B cell (primary cell): ENCODE measurements around the gene ARAF. TPM values are rescaled to one million over a fixed set of nuclear protein-coding genes. Genes with fewer than 3 reads are reported as not detected.

ENCODE experiments used
- ATAC-seq: fragments of 200-7000 bp; cut with Tn5 transposase; one replicate; pipeline ENCODE4 v1.10.0; 2021; ENCODE audit warnings: low read depth, mild to moderate bottlenecking, moderate number of reproducible peaks, moderate library complexity
- CTCF ChIA-PET: fragments of 350-600 bp; sonication (Branson Sonifier 250); formaldehyde crosslinking; loops from one replicate; lab custom pipeline; 2021; ENCODE audit warnings: antibody characterized with exemption, inconsistent platforms; lab: Charles Lee
- POLR2A ChIA-PET: fragments of 350-600 bp; sonication (Branson Sonifier 250); formaldehyde crosslinking; loops from one replicate; lab custom pipeline; 2021; ENCODE audit warnings: antibody characterized with exemption; lab: Charles Lee
- DNase-seq: peaks from one replicate; pipeline ENCODE4 v3.0.0; 2013
- H2AFZ ChIP-seq: 2 replicates; pipeline ENCODE4 v1.6.1; 2012; ENCODE audit warnings: mild to moderate bottlenecking, low read depth, low read length; ENCODE audit not compliant: insufficient read depth, poor library complexity, severe bottlenecking
- H3K27ac ChIP-seq, 2 donors: 1 replicate in 1 of 2; 2 replicates in 1 of 2; pipeline ENCODE4 v1.5.1; 2012 to 2013; ENCODE audit warnings: low read length in 2 of 2, mild to moderate bottlenecking in 2 of 2, moderate library complexity in 1 of 2
- H3K27me3 ChIP-seq, 4 experiments: fragments of 200-600 bp in 1 of 4; sonication (generic) in 1 of 4; replicated peaks in 1 of 4; 1 replicate in 2 of 4; 2 replicates in 2 of 4; pipeline versions ENCODE4 v1.6.1 to v1.7.0; 2013 to 2016; ENCODE audit warnings: low read length in 3 of 4, mild to moderate bottlenecking in 2 of 4, mixed read lengths in 1 of 4, moderate library complexity in 1 of 4; ENCODE audit not compliant: insufficient read depth in 4 of 4, control insufficient read depth in 3 of 4; ENCODE audit errors: control extremely low read depth in 1 of 4
- H3K36me3 ChIP-seq, 2 experiments: replicated peaks in 1 of 2; 1 replicate in 1 of 2; 2 replicates in 1 of 2; pipeline versions ENCODE4 v1.6.1 to v1.7.1; 2013; ENCODE audit warnings: low read length in 1 of 2; ENCODE audit not compliant: insufficient read depth in 2 of 2, control insufficient read depth in 1 of 2; ENCODE audit errors: control extremely low read depth in 1 of 2, extremely low read depth in 1 of 2
- H3K4me1 ChIP-seq, 2 donors: fragments of 200-600 bp in 1 of 2; sonication (generic) in 1 of 2; 1 replicate in 1 of 2; 2 replicates in 1 of 2; pipeline versions ENCODE4 v1.5.1 to v1.6.1; 2013 to 2017; ENCODE audit warnings: low read length in 2 of 2; ENCODE audit not compliant: control insufficient read depth in 2 of 2, insufficient read depth in 2 of 2
- H3K4me2 ChIP-seq: replicated peaks from 2 replicates; pipeline ENCODE3; 2012; ENCODE audit warnings: mild to moderate bottlenecking, low read depth, low read length; ENCODE audit not compliant: poor library complexity, severe bottlenecking
- H3K4me3 ChIP-seq, 5 experiments: fragments of 200-600 bp in 1 of 5; sonication (generic) in 1 of 5; 1 replicate in 3 of 5; 2 replicates in 2 of 5; pipeline versions ENCODE4 v1.5.1 to v1.7.0; 2011 to 2016; ENCODE audit warnings: low read length in 4 of 5, mild to moderate bottlenecking in 4 of 5, low read depth in 2 of 5, control low read depth in 1 of 5, moderate library complexity in 1 of 5; ENCODE audit not compliant: insufficient read depth in 1 of 5; ENCODE audit errors: control extremely low read depth in 1 of 5, extremely low read depth in 1 of 5
- H3K79me2 ChIP-seq: fragments of 200-600 bp; sonication (generic); one replicate; pipeline ENCODE4 v1.6.0; 2016; ENCODE audit warnings: low read length; ENCODE audit not compliant: control insufficient read depth, insufficient read depth
- H3K9ac ChIP-seq: fragments of 200-600 bp; sonication (generic); 2 replicates; pipeline ENCODE4 v1.6.1; 2017; ENCODE audit warnings: mild to moderate bottlenecking, low read length, moderate library complexity
- H3K9me3 ChIP-seq, 3 donors: one replicate each; pipeline versions ENCODE4 v1.6.1 to v1.7.1; 2013; ENCODE audit warnings: low read length in 2 of 3; ENCODE audit not compliant: control insufficient read depth in 2 of 3, insufficient read depth in 1 of 3; ENCODE audit errors: control extremely low read depth in 1 of 3
- H4K20me1 ChIP-seq: 2 replicates; pipeline ENCODE4 v1.6.0; 2012; ENCODE audit warnings: mild to moderate bottlenecking, low read length; ENCODE audit not compliant: insufficient read depth, control insufficient read depth, poor library complexity, severe bottlenecking
- H3K27ac Mint-ChIP-seq: one replicate; pipeline ENCODE4 v1.8.0; 2021; ENCODE audit warnings: mixed read lengths
- H3K27me3 Mint-ChIP-seq: one replicate; pipeline ENCODE4 v1.8.0; 2021; ENCODE audit warnings: mixed read lengths
- H3K4me1 Mint-ChIP-seq: one replicate; pipeline ENCODE4 v1.8.0; 2021; ENCODE audit warnings: mixed read lengths
- H3K4me3 Mint-ChIP-seq: one replicate; pipeline ENCODE4 v1.8.0; 2021; ENCODE audit warnings: mixed read lengths
- H3K9me3 Mint-ChIP-seq: one replicate; pipeline ENCODE4 v1.8.0; 2022; ENCODE audit warnings: mixed read lengths; ENCODE audit not compliant: insufficient read depth
- CTCF ChIP-seq: fragments of 200-600 bp; IDR thresholded peaks from one replicate; pipeline ENCODE4 v1.8.0; 2022; ENCODE audit warnings: antibody characterized with exemption, mild to moderate bottlenecking
- WGBS: methylation state at CpG from one replicate; pipeline ENCODE4 v1.1.5; 2013; ENCODE audit warnings: missing lambda C conversion rate; ENCODE audit not compliant: insufficient coverage; 5-methylcytosine and 5-hydroxymethylcytosine counted together
- intact Hi-C: fragments of 100-400 bp; cut with micrococcal nuclease; formaldehyde crosslinking; loops from one replicate; pipeline ENCODE4 v1.10.0; 2022
- polyA plus RNA-seq: library from polyadenylated mRNA; depleted of rRNA; stranded (reverse); fragments of >200 nt; gene quantifications from 2 replicates; pipeline ENCODE4 v1.2.3, GENCODE V29; 2012
- total RNA-seq, 2 donors: library from RNA; stranded (reverse); fragments of 120-200 nt in 1 of 2; gene quantifications; 1 replicate in 1 of 2; 2 replicates in 1 of 2; pipeline versions ENCODE4 v1.2.3 to v1.2.4, GENCODE V29; 2013 to 2022

Gene ARAF
- total and polyA plus RNA-seq, 2 donors (not counting 1 experiment from before 2014, with no cell fraction given) = 97.9 to 127 TPM

DNA sequence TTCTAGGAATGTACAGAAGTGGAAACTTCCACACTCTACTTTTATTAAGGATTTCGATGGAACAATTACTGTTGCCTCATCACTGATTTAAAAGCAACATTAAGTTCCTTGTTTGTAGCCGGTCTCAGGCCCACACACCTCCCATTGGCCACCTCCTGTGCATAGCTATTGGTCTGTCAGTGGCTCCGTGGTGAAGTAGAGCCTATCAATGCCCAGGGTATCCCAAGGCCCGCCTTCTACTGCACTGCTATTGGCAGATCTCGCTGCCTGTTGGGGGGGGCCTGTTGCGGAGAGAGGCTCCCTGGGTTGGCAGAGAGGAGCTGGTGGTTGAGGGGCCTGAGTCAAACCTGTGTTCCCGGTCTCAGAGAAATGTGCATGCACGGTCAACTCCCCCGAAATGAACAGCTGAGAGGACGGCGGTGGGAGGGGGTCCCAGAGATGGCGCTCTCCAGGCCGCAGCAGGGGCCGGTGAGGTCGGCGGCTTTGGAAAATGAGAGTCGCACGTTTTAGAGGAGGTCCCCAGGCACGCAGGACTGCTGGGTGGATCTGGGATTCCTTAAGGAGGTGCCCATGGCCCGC is 4.9 kb upstream of the ARAF start:
- POLR2A ChIA-PET = interaction anchor here (0.7 to 1.5 kb wide), 5 partner anchors 13 to 338 kb away, joined by 3 to 5 read pairs (median 4); no protein-coding TSS in a partner anchor
- H3K27me3 Mint-ChIP-seq = no peaks in the 10 kb centered on the region

More for the DNA sequence above, 4.9 kb upstream of the ARAF start:
- DNase-seq (peak; percentile 88), ATAC-seq (peak; percentile 85)
- Mint-ChIP-seq H3K9me3 (no peaks in the 10 kb centered on the region), H3K4me1 (peaks cover 21% of the 10 kb centered on the region), H3K27ac (peak overlapping the region; percentile 89), H3K4me3 (peak overlapping the region; percentile 88)
- Histone ChIP-seq H3K4me2 (peak overlapping the region; percentile 71), H3K4me1 (peaks cover 0 to 8% of the 10 kb centered on the region in 2 donors), H3K79me2 (no peaks in the 10 kb centered on the region), H3K27me3 (no peaks in the 10 kb centered on the region), H2AFZ (peak overlapping the region; percentile 74), H3K9ac (peak overlapping the region; percentile 65), H4K20me1 (no peaks in the 10 kb centered on the region), H3K4me3 (peak overlapping the region; percentile 30 to 67 (median 52)), H3K9me3 (no peaks in the 10 kb centered on the region), H3K36me3 (no peaks in the 10 kb centered on the region), H3K27ac (peak overlapping the region; percentile 56 to 64)
- no peak for TF ChIP-seq CTCF
- 0% methylated on average over 2 of the region's 20 CpGs for WGBS
- intact Hi-C loops = no loop called here
- CTCF ChIA-PET = interaction anchor here (1.9 kb wide), 1 partner anchor 33 kb away, joined by 7 read pairs; no protein-coding TSS in a partner anchor
